GM18861 (cell line): ENCODE measurements around the gene PHLPP1.
A peak's percentile ranks its signal among the peaks of the same experiment; 100 is the strongest.

Source experiments
- ATAC-seq: cut with Tn5 transposase; IDR thresholded peaks from one replicate; pipeline ENCODE4 v1.9.1; 2021; ENCODE audit not compliant: unreplicated experiment

PHLPP1 gene

DNA sequence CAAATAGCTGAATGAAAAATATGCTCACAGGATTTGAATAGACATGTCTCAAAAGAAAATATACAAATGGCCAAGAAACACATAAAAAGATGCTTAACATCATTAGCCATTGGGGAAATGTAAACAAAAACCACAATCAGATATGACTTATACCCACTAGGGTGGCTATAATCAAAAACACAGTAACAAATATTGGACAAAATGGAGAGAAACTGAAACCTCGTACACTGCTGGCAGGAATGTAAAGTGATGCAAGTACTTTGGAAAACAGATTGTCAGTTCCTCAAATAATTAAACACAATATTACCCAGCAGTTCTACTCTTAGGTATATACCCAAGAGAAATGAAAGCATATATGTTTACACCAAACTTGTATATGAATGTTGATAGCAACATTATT, 213.0 kb downstream of the PHLPP1 start:
- ATAC-seq: no peak

DNA sequence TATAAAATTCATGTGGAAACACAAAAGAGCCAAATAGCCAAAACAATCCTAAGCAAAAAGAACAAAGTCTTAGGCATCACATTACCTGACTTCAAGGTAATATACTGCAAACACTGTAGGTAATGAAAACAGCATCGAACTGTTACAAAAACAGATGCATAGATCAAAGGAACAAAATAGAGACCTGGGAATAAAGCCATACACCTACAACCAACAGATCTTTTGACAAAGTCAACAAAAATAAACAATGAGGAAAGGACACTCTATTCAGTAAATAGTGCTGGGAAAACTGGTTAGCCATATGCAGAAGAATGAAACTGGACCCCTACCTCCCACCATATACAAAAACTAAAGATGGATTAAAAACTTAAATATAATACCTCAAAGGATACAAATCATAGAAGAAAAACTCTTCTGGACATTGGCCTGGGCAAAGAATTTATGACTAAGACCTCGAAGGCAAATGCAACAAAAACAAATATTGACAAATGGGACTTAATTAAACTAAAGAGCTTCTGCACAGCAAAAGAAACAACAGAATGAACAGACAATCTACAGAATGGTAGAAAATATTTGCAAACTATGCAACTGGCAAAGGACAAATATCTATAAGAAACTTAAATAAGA, 218.0 kb downstream of the PHLPP1 start:
- no peak for ATAC-seq

DNA sequence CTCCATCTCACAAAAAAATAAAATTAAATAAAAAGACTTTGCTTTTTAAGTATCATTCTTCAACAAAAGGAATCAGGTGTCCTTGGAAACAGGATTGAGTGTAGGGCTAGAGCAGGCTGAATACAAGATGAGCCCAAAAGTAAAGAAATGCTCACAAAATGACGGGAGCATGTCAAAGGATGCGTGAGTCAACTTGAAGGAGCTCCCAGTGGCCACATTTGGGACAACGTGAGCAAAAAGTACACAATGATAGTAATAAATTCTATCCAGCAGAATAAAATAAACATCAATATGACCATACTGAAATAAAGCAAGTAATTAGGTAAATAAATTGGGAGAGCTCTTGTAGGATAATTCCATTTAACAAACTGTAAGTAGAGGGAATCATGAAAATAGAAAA, 220.7 kb downstream of the PHLPP1 start:
- ATAC-seq: no peak

- no peak for ATAC-seq
Measured at GRCh38 chr18:62937065-62937464, 221.7 kb downstream of the PHLPP1 start.

DNA sequence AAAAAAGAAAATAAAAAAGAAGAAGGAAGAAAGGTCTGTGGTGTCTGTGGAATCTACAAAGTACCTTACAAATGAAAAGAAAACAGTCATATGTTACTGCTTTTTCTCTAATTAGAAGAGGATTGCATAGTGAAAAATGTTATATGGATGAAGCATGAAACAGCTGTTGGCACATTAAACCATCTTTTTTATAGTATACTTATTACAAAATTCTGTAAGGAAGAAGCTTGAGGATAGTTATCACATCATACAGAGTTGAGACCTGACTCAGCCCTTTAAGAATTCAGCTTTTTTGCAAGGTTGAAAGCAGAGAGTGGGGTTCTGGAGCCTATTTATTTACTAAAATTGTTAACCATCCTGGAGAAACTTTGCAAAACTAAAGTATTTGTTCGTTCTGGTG, 222.7 kb downstream of the PHLPP1 start:
- ATAC-seq: peak; percentile 15

- ATAC-seq: peak; percentile 55
Measured at GRCh38 chr18:62938487-62938886, 223.1 kb downstream of the PHLPP1 start.

DNA sequence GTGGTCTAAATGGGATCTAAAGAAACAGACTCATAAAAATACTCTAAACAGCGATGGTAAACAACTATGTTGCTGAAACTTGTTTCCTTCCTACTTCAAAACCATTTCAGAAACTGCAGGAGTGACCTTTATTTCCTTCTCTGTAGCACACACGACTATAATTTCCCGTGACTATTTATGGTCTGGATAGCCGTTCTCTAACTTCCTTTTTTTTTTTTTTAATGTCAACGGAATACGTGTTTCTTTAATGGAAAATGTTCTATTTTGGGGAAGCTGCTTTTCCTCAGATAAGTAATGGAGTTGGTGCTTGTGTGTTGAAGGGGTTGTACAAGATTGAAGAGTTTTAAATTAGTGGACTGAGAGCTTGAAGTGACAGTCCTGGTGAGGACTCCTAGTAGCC, 224.1 kb downstream of the PHLPP1 start:
- no peak for ATAC-seq

- no peak for ATAC-seq
Measured at GRCh38 chr18:62939926-62940325, 224.6 kb downstream of the PHLPP1 start.

GRCh38 chr18:62942578-62942977, 227.2 kb downstream of the PHLPP1 start:
- ATAC-seq: no peak

DNA sequence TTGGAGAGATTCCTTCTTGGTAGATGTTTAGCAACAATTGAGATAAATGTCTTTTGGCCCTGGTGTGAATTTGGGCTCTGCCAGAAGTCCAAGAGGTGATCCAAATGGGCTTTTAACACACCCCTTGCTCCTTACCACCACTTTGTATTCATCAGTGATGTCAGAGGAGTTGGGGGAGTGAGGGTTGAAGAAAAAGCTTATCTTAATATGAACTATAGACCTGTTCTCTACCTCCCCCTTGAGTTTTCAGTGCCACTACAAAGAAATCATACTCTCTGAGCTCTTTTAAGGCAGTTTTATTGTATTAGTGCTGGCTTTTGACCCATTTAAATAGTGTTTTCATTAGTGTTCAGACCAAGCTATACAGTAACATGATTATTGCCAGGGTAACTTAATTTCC, 229.1 kb downstream of the PHLPP1 start:
- ATAC-seq: no peak

GRCh38 chr18:62948788-62949187, 233.4 kb downstream of the PHLPP1 start:
- no peak for ATAC-seq

GRCh38 chr18:62950246-62950645, 234.9 kb downstream of the PHLPP1 start:
- ATAC-seq: no peak

DNA sequence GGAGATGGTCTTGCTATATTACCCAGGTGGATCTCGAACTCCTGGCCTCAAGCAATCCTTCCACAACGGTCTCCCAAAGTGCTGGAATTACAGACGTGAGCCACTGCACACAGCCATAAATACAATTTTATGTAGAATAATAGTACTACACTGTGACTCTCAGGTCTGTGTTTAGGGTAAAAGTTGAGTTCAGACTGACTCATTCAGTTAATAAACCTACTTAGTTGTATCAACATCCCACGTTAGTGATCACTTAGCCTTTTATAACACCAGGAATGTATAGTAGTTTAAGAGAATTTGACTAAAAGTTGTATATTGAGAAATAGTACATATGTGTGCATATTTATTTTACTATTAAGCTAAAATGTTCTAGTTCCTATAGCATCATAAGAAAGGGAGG, 237.5 kb downstream of the PHLPP1 start:
- no peak for ATAC-seq

- no peak for ATAC-seq
Measured at GRCh38 chr18:62953663-62954062, 238.3 kb downstream of the PHLPP1 start.

GRCh38 chr18:62954366-62954765, 239.0 kb downstream of the PHLPP1 start:
- no peak for ATAC-seq

GRCh38 chr18:62957885-62958472, 242.6 kb downstream of the PHLPP1 start:
- no peak for ATAC-seq

GRCh38 chr18:62959481-62959880, 244.1 kb downstream of the PHLPP1 start:
- ATAC-seq: no peak

DNA sequence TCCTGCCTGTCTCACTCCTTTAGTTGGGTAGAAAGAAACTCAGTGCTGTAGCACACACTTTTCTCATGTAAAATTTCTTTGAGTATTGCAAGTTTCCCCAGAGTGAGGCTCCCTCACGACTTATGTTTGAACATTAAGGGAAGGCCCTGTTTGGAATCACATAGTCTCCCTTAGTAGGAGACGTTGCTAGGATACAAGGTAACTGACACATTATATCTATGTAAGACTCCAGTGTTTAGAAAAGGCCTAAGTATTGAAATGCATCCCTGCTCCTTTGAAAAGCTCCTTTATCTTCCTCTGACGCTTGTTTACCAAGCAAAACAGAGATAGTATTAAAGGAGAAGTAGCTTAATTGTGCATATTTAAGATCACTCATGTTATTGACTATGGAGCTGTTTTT, 248.2 kb downstream of the PHLPP1 start:
- no peak for ATAC-seq

DNA sequence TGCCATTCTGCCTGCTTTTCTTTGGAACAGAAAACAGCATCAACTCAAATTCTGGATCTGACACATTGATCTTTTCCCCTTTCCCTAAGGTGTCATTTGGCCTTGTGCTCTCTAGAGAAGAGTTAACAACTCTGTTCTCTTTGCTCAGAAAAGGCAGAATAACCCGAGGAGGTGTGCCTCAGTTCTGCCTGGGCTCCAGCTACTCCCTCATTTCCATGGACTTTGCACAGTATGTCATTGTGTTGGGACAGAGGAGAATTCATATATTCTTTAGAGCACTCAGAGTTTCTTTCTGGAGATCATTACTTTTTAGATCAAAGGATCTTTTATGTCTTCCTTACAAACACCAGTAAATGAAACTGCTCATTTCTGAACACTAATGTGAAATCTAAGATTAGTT, 249.1 kb downstream of the PHLPP1 start:
- ATAC-seq: no peak

DNA sequence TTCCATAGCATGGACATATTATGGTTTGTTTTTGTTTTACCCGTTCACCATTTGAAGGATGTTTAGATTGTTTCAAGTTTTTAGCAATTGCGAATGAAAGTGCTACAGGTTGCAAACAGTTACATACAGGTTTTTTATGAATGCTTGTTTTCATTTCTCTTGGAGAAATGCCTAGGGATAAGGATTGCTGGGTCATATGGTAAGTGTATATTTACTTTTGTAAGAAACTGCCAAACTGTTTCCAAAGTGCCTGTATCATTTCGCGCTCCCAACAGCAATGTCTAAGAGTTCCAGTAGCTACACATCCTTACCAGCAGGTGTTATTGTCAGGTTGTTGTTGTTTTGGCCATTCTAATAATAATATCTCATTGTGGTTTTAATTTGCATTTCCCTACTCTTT, 251.7 kb downstream of the PHLPP1 start:
- ATAC-seq: no peak

DNA sequence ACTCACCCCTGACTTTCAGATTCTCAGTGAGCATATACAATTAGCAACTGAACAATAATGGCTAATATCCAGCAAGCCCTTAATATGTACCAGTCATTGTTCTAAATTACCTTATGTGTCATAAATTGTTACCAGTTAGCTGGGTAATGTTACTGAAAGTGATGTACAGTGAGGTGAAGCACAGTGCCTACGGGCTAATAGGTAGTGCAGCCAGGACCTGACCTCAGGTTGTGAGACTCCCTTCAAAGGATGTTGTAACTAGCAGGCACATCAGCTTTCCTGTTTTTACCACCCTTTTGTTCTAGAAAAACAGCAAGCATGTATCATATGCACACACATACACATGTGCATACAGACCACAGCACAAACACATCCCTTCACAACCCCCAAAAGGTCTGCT, 258.3 kb downstream of the PHLPP1 start:
- no peak for ATAC-seq

- no peak for ATAC-seq
Measured at GRCh38 chr18:62974388-62974787, 259.0 kb downstream of the PHLPP1 start.
